GM12878 (cell line): ENCODE results near the gene MYL12B.

ENCODE experiments used
- CBX5 ChIP-seq: sonication (generic); IDR thresholded peaks from 2 replicates; pipeline ENCODE4 v1.6.1; 2016; ENCODE audit warnings: low read depth, moderate library complexity, mild to moderate bottlenecking, inconsistent platforms
- EP300 ChIP-seq, 2 experiments: fragments of 150-350 bp in 1 of 2; IDR thresholded peaks; 2 replicates each; pipeline ENCODE4 v1.6.1; 2011 to 2012; ENCODE audit warnings: low read depth in 2 of 2, low read length in 2 of 2, borderline replicate concordance in 1 of 2, improper control_type of control experiment in 1 of 2, inconsistent platforms in 1 of 2; ENCODE audit not compliant: control insufficient read depth in 1 of 2
- FOXM1 ChIP-seq: IDR thresholded peaks from 2 replicates; pipeline ENCODE4 v1.6.1; 2012; ENCODE audit warnings: low read depth, mild to moderate bottlenecking, inconsistent platforms, low read length, moderate library complexity
- JUNB ChIP-seq: IDR thresholded peaks from 2 replicates; pipeline ENCODE4 v1.6.1; 2016; ENCODE audit warnings: antibody characterized with exemption, mild to moderate bottlenecking
- KDM1A ChIP-seq: fragments of 200-600 bp; sonication (generic); IDR thresholded peaks from 2 replicates; pipeline ENCODE4 v1.6.1; 2016; ENCODE audit warnings: borderline replicate concordance
- SREBF2 ChIP-seq: IDR thresholded peaks from 2 replicates; pipeline ENCODE4 v1.6.1; 2012; ENCODE audit warnings: mild to moderate bottlenecking, low read length
- TF ChIP-seq, protein P1 (sequence below): fragments of 450-650 bp; IDR thresholded peaks from 2 replicates; pipeline ENCODE4 v1.6.1; 2017; ENCODE audit warnings: antibody characterized with exemption, mild to moderate bottlenecking, moderate library complexity
- TF ChIP-seq, protein P2 (sequence below), 3 experiments: IDR thresholded peaks in 2 of 3; conservative IDR thresholded peaks in 1 of 3; 2 replicates each; pipeline ENCODE4 v1.5.1; 2011; ENCODE audit warnings: low read depth in 3 of 3, low read length in 3 of 3, mild to moderate bottlenecking in 3 of 3, control low read depth in 2 of 3, moderate library complexity in 2 of 3, inconsistent platforms in 1 of 3, mixed read lengths in 1 of 3; ENCODE audit not compliant: control insufficient read depth in 2 of 3, insufficient read depth in 1 of 3; ENCODE audit errors: extremely low read depth in 1 of 3
- TF ChIP-seq, protein P3 (sequence below): fragments of 450-650 bp; formaldehyde crosslinking; IDR thresholded peaks from 2 replicates; pipeline ENCODE4 v1.4.0; 2022; ENCODE audit warnings: mild to moderate bottlenecking, moderate library complexity

DNA sequence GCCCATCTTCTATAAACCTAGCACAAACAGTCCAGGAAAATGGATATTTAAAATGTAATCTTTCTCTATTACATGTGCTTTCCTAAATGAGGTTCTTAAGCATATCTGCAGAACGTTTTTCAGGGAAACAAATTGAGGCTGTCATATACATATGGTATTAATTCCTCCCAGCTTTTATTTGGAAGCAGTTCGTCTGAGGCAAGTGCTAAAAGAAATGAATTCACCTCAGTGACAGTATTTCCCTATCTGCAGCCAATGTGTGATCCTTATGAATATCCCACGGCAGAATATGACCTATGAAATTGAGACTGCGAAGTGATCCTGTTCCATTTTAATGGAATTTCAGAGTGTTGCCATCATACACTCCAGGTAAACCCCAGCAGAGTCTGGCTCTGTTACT lies 49.3 kb upstream of the MYL12B start:
- no peak for TF ChIP-seq SREBF2
- TF ChIP-seq, protein P1, sequence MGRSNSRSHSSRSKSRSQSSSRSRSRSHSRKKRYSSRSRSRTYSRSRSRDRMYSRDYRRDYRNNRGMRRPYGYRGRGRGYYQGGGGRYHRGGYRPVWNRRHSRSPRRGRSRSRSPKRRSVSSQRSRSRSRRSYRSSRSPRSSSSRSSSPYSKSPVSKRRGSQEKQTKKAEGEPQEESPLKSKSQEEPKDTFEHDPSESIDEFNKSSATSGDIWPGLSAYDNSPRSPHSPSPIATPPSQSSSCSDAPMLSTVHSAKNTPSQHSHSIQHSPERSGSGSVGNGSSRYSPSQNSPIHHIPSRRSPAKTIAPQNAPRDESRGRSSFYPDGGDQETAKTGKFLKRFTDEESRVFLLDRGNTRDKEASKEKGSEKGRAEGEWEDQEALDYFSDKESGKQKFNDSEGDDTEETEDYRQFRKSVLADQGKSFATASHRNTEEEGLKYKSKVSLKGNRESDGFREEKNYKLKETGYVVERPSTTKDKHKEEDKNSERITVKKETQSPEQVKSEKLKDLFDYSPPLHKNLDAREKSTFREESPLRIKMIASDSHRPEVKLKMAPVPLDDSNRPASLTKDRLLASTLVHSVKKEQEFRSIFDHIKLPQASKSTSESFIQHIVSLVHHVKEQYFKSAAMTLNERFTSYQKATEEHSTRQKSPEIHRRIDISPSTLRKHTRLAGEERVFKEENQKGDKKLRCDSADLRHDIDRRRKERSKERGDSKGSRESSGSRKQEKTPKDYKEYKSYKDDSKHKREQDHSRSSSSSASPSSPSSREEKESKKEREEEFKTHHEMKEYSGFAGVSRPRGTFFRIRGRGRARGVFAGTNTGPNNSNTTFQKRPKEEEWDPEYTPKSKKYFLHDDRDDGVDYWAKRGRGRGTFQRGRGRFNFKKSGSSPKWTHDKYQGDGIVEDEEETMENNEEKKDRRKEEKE = no peak
- TF ChIP-seq, protein P2, sequence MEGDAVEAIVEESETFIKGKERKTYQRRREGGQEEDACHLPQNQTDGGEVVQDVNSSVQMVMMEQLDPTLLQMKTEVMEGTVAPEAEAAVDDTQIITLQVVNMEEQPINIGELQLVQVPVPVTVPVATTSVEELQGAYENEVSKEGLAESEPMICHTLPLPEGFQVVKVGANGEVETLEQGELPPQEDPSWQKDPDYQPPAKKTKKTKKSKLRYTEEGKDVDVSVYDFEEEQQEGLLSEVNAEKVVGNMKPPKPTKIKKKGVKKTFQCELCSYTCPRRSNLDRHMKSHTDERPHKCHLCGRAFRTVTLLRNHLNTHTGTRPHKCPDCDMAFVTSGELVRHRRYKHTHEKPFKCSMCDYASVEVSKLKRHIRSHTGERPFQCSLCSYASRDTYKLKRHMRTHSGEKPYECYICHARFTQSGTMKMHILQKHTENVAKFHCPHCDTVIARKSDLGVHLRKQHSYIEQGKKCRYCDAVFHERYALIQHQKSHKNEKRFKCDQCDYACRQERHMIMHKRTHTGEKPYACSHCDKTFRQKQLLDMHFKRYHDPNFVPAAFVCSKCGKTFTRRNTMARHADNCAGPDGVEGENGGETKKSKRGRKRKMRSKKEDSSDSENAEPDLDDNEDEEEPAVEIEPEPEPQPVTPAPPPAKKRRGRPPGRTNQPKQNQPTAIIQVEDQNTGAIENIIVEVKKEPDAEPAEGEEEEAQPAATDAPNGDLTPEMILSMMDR (IDR thresholded peaks at IDR 0.05 in 2 of 3, conservative IDR thresholded peaks at IDR 0.05 in 1 of 3; ENCODE audit: control insufficient read depth in 2 of 3, extremely low read depth in 1 of 3, insufficient read depth in 1 of 3, low read depth in 3 of 3, low read length in 3 of 3) = no peak
- TF ChIP-seq, protein P3, sequence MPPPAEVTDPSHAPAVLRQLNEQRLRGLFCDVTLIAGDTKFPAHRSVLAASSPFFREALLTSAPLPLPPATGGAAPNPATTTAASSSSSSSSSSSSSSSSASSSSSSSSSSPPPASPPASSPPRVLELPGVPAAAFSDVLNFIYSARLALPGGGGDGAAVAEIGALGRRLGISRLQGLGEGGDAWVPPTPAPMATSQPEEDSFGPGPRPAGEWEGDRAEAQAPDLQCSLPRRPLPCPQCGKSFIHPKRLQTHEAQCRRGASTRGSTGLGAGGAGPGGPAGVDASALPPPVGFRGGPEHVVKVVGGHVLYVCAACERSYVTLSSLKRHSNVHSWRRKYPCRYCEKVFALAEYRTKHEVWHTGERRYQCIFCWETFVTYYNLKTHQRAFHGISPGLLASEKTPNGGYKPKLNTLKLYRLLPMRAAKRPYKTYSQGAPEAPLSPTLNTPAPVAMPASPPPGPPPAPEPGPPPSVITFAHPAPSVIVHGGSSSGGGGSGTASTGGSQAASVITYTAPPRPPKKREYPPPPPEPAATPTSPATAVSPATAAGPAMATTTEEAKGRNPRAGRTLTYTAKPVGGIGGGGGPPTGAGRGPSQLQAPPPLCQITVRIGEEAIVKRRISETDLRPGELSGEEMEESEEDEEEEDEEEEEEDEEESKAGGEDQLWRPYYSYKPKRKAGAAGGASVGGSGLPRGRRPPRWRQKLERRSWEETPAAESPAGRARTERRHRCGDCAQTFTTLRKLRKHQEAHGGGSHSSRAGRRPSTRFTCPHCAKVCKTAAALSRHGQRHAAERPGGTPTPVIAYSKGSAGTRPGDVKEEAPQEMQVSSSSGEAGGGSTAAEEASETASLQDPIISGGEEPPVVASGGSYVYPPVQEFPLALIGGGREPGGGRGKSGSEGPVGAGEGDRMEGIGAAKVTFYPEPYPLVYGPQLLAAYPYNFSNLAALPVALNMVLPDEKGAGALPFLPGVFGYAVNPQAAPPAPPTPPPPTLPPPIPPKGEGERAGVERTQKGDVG (CRISPR knock-in tag) = no peak
- no peak for TF ChIP-seq CBX5
- TF ChIP-seq EP300 (IDR thresholded peaks at IDR 0.05; ENCODE audit: borderline replicate concordance in 1 of 2, control insufficient read depth in 1 of 2, low read depth in 2 of 2, low read length in 2 of 2) = no peak
- TF ChIP-seq JUNB = no peak
- TF ChIP-seq FOXM1 = no peak
- TF ChIP-seq KDM1A = no peak
